Sigmoid colon (tissue), 4 donors: ENCODE data around the gene RPL3.

Source experiments
- CTCF ChIP-seq, 4 experiments: fragments of 450-650 bp in 3 of 4; fragments of 200-600 bp in 1 of 4; IDR thresholded peaks; one replicate each; pipeline ENCODE4 v1.5.1; 2016 to 2019; ENCODE audit warnings: antibody characterized with exemption in 4 of 4, mild to moderate bottlenecking in 3 of 4, moderate library complexity in 2 of 4
- EP300 ChIP-seq, 4 donors: sonication (generic); formaldehyde crosslinking; IDR thresholded peaks; one replicate each; pipeline ENCODE4 v1.6.1; 2017; ENCODE audit warnings: antibody characterized with exemption in 4 of 4
- POLR2A ChIP-seq, 2 donors: fragments of 450-650 bp; IDR thresholded peaks; one replicate each; pipeline ENCODE4 v1.6.1; 2016; ENCODE audit warnings: antibody characterized with exemption in 2 of 2, mild to moderate bottlenecking in 2 of 2, moderate library complexity in 2 of 2
- POLR2AphosphoS5 ChIP-seq, 4 donors: sonication (generic); formaldehyde crosslinking; IDR thresholded peaks; one replicate each; pipeline ENCODE4 v1.6.1; 2017; ENCODE audit warnings: antibody characterized with exemption in 4 of 4

GRCh38 chr22:39294571-39295468, 24.6 kb downstream of the RPL3 start:
- TF ChIP-seq POLR2A (IDR thresholded peaks at IDR 0.05): no peak
- TF ChIP-seq CTCF (IDR thresholded peaks at IDR 0.05): no peak
- TF ChIP-seq EP300 (IDR thresholded peaks at IDR 0.05): no peak
- TF ChIP-seq POLR2AphosphoS5 (IDR thresholded peaks at IDR 0.05): no peak
